HG02610 (cell line): ENCODE data around the gene SUN5.
"Not testable (repeated sequence)": the region's sequence is repeated elsewhere in the genome, so short reads cannot be mapped to it uniquely, and the experiment has no call there.

Experiments
- ATAC-seq: cut with Tn5 transposase; IDR thresholded peaks from one replicate; pipeline ENCODE4 v1.9.1; 2021; ENCODE audit warnings: mild to moderate bottlenecking, moderate library complexity; ENCODE audit not compliant: unreplicated experiment

The SUN5 gene

GRCh38 chr20:32978009-32978335 is 26.3 kb downstream of the SUN5 start:
- no peak for ATAC-seq

DNA sequence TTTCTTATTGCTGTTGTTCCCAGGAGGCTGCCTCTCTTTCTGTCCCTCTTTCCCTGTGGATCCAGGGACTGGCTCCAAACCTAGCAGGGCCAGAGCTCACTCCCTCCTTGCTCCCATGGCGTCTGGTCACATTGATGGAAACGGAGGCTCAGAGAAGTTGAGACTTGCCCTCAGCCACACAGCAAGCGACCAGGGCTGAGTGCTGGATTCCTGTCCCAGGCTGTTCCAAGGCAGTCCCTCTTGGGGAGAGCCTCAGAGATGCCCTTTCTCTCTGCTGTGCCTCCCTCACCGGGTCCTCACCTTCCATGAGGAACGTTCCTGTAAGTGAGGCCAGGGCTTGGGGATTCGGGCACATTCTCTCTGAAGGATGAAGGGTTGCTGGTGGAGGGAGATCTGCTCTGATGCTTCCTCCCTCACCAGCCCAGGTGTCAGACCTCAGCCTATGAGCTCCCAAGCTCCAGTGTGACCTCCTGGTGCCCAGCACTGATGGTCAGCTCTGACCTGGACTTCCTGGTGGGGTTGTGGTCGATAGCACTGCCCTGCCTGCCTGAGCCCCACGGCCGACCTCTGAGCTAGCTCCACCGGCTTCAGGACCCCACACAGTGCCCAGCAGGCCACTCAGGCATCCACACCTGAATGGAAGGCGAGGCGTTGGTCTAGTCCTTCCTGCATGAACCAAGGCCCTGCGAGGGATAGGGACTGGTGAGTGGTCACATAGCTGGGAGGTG is 26.8 kb downstream of the SUN5 start:
- no peak for ATAC-seq

- ATAC-seq, result no peak
Observed at GRCh38 chr20:32976746-32977145, 27.5 kb downstream of the SUN5 start.

GRCh38 chr20:32975698-32976674 is 28.2 kb downstream of the SUN5 start:
- ATAC-seq, result no peak

GRCh38 chr20:32975121-32975520 is 29.1 kb downstream of the SUN5 start:
- ATAC-seq, result not testable (repeated sequence)

DNA sequence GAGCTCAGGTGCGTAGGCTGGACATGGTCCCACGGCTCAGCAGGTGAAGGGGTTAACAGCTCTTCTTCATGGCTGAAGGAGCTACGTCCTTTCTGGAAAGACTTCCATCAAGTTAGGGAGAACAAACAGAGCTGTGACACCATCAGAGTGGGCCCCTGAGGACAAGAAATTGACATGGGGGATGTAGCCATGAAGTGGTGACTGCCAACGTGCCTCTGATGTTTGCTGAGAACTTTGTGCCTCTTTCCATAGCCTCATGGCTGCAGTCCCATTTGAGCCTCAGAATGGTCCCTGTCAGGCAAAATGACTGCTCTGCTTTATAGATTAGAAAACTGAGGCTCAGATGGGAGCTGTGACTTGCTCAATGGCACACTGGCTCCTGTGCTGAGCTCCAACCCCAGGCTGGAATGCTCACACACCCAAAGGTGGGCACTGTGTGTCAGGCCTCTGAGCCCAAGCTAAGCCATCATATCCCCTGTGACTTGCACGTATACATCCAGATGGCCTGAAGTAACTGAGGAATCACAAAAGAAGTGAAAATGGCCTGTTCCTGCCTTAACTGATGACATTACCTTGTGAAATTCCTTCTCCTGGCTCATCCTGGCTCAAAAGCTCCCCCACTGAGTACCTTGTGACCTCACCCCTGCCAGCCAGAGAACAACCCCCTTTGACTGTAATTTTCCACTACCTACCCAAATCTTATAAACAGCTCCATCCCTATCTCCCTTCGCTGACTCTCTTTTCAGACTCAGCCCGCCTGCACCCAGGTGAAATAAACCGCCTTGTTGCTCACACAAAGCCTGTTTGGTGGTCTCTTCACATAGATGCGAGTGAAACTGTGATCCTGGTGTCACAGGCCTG is 29.8 kb downstream of the SUN5 start:
- ATAC-seq, result not testable (repeated sequence)

DNA sequence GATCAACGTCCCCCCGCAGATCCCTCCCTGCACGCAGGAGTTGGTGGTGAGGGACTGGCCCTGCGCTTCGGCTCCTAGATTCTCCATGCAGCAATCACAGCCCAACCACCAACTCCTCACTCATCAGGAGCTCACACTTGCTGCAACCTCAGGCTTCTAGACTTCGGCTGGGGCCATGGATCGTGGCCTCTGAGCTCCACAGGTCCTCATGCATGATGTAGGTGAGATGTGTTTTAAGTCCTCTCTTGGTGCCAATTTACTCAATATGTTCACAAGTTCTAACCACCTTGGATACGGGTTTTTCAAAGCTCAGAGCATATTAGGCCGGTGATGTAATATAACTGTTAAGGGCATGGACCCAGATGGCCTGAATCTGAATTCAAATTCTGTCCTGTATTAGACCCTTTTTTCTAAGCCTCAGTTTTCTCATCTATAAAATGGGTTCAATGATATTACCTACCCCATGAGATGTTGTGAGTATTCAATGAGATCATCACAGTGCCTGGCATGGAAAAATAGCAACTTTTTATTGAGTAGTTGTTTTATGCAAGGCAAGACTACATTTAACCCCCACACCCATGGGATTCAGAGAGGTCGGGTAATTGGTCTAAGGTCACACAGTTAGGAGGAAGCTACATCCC is 31.0 kb downstream of the SUN5 start:
- ATAC-seq, result no peak

DNA sequence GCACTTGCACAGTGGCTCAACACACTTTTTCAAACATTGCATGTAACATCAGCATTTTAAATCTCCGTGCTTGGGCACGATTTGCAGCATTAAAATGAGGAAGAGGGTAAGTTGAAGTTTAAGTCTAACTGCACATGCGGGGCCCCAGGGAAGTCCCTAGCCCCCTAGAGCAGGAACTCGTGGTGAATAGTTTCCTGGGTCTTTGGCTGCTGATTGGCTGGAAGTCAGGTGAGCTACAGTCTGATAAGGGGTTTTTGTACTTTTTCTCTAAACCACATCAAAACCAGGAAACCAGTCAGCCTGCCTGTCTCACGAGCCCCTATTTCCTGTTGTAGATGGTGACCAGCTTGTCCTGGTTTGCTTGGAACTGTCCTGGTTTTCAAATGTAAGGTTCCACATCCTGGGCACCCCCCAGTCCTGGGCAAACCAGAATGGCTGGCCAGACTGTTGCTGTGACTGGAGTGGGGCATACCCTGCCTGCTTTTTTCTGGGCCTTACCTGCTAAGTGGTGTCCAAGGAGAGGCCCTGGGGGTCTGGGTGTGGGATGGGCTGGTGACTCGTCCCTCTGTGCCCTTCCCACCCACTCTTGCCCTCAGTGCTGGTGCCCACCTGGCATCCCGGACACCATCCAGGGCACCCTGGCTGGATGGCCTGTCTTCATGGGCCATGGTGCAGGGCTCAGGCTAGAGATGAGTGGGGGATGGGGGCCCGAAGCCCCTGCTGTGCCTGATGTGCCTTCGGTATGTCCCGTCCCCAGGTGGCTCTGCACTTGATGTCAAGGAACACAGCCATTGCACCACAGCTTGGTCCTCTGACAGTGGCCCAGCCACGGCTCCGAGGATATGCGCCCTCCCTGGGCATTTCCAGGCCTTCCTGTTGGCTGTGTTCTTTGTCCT is 31.8 kb downstream of the SUN5 start:
- ATAC-seq, result peak; percentile 89

GRCh38 chr20:32971703-32972161 is 32.5 kb downstream of the SUN5 start:
- ATAC-seq, result peak; percentile 23

- no peak for ATAC-seq
Observed at GRCh38 chr20:32970973-32971300, 33.3 kb downstream of the SUN5 start.

DNA sequence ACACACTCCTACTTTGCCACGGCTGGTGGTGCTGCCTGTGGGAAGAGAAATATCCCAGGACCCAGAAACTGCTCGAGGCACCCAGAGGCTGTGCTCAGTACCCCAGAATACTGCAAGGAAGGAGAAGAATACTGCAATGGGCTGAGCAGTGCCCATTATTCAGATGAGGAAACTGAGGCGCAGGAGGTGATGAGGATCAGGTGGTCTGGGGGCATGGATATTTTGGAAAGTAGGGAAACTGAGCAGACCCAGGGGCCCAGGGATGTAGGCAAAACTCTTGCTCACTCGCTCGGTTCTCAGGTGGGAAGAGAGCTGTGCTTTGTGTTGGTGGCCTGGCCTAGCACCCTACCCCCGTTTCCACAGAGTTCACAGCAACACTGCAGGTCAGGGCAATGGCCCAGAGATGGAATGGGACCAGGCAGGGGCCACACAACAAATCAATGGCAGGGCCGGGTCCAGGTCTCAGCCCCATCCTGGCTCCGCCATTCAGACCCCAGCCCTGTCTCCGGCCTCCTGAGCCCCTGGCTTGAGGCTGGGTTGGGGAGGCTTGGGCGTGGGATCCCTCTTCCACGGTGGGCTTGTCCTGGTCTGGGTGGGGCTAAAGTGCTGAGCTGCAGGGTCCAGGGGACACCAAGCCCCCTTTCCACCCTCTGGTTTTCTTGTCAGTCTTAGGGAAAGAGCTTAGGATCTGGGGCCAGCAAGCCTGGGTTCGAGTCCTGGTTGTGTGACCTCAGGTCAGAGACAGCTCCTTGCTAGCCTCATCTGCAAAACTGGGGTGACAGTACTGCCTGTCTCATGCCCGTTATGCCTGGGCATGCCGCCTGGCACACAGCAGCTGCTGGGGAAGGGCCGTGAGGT is 33.9 kb downstream of the SUN5 start:
- no peak for ATAC-seq

- ATAC-seq, result no peak
Observed at GRCh38 chr20:32969356-32970114, 34.7 kb downstream of the SUN5 start.

DNA sequence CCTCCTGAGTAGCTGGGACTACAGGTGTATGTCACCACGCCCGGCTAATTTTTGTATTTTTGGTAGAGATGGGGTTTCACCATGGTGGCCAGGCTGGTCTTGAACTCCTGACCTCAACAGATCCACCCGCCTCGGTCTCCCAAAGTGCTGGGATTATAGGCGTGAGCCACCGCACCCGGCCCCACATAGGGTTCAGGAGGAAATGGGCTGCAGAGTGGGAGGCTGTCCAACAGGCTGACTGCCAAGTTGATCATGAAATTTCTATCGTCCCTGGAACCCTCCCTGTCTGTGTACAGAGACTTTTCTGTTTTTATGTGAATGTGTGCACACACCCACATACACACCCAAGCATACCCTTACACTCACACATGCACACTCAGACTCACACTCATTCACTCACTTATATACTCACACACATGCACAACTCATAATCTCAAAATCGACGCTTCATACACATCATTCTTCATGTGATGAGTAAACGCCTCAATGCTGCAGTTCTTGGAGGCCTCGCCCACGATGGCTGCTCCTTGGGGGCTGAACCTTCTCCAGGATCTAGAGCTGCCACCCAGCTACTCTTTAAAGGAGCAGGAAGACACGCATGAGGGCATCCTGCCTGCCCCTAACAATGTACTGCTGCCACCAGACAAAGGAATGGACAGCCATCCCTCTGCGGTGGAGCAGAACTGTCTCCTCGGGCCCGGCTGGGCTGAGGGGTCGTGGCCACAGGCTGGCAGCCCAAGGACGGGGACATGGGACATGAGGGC is 35.6 kb downstream of the SUN5 start:
- ATAC-seq, result no peak

- ATAC-seq, result no peak
Observed at GRCh38 chr20:32967961-32968457, 36.2 kb downstream of the SUN5 start.

DNA sequence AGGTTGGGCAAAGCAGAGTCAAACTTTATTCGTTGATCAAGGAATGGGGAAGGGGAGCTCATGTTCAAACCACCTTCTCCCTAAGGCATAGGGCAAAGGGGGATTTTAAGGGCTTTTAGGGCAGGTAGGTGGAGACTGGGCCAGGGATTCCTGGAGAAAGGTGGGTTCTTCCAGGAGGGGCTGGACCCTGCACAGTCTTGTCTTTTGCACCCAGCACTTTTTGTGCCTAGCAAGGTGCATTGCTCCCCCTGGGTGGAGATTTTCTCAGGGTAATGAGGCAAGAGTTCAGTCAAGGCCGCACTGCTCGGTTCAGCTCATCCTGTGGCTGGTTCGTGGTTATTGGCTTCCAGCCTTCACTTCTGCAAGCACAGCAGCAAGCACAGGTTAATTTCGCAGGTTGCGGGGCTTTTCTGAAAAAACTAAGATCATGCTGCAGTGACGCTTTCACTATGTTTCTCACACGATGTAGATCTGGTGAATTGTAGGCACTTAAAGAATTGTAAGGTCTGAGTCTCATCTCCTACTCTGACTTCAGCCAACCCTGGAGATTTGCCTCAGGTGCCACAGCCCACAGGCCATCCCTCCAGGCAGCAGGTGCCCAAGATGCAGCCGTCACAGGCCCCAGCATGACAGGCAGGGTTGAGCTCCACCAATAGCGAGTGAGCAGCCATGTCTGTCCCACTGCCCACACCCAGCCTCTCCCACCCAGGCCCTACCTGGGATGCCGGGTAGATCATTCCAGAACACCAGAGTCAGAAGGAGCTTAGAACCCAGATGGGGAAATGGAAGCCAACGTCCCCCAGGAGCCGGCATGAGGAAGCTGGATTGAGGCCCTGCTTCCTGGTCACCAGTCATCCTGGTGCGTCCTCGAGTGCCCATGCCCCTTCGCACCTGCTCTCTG is 37.1 kb downstream of the SUN5 start:
- ATAC-seq, result peak; percentile 43

GRCh38 chr20:32966382-32966781 is 37.9 kb downstream of the SUN5 start:
- no peak for ATAC-seq
